Endothelial cell of umbilical vein (primary cell): ENCODE data around the gene CXCL6. TPM values are rescaled to one million over a fixed set of nuclear protein-coding genes. Genes with fewer than 3 reads are reported as not detected.

Source experiments
- BruUV-seq: library from RNA; stranded (reverse); fragments of 400-500 nt; replicated peaks from 2 replicates; lab custom pipeline; 2021; lab: Mats Ljungman, UMichigan
- CTCF ChIA-PET: fragments of 300-600, 350-600 bp; sonication (Branson Sonifier 250); formaldehyde crosslinking; loops from one replicate; lab custom pipeline; 2021; ENCODE audit warnings: antibody characterized with exemption, inconsistent platforms; lab: Charles Lee
- POLR2A ChIA-PET: fragments of 300-600, 350-600 bp; sonication (Branson Sonifier 250); formaldehyde crosslinking; loops from one replicate; lab custom pipeline; 2021; ENCODE audit warnings: antibody characterized with exemption, inconsistent platforms; lab: Charles Lee
- DNase-seq: peaks from one replicate; pipeline ENCODE4 v3.0.0-alpha.2; 2011; ENCODE audit warnings: low read depth, low spot score
- FAIRE-seq: peaks from 2 replicates; lab custom pipeline; 2011; peaks lifted over from hg19 to GRCh38; lab: Jason Lieb, UNC
- H2AFZ ChIP-seq: 2 replicates; pipeline ENCODE4 v1.6.0; 2012; ENCODE audit warnings: low read depth, low read length, control low read depth, inconsistent platforms
- H3K27ac ChIP-seq: 2 replicates; pipeline ENCODE4 v1.5.1; 2011; ENCODE audit warnings: low read depth, mild to moderate bottlenecking, control low read depth, low read length, moderate library complexity; ENCODE audit not compliant: insufficient read depth
- H3K27me3 ChIP-seq, 2 experiments: 2 replicates each; pipeline versions ENCODE4 v1.6.0 to v1.6.1; 2011; ENCODE audit warnings: low read length in 2 of 2, mixed read lengths in 1 of 2; ENCODE audit not compliant: control insufficient read depth in 2 of 2, insufficient read depth in 2 of 2
- H3K36me3 ChIP-seq, 2 experiments: 2 replicates in 1 of 2; 3 replicates in 1 of 2; pipeline ENCODE4 v1.5.1; 2011; ENCODE audit warnings: low read length in 2 of 2, mild to moderate bottlenecking in 1 of 2, moderate library complexity in 1 of 2; ENCODE audit not compliant: control insufficient read depth in 2 of 2, insufficient read depth in 2 of 2; ENCODE audit errors: extremely low read depth in 1 of 2
- H3K4me1 ChIP-seq: 3 replicates; pipeline ENCODE4 v1.5.1; 2011; ENCODE audit warnings: mild to moderate bottlenecking, low read length; ENCODE audit not compliant: control insufficient read depth, insufficient read depth; ENCODE audit errors: extremely low read depth
- H3K4me2 ChIP-seq: 2 replicates; pipeline ENCODE4 v1.6.1; 2011; ENCODE audit warnings: low read length, control low read depth, mixed read lengths; ENCODE audit not compliant: insufficient read depth
- H3K4me3 ChIP-seq, 3 experiments: fragments of 200-600 bp in 1 of 3; sonication (generic), shearing (Covaris generic) in 1 of 3; replicated peaks in 1 of 3; 2 replicates each; pipeline ENCODE4 v1.5.1; 2011 to 2016; ENCODE audit warnings: control low read depth in 3 of 3, low read length in 3 of 3, mild to moderate bottlenecking in 2 of 3, inconsistent platforms in 1 of 3, low read depth in 1 of 3, moderate library complexity in 1 of 3; ENCODE audit not compliant: insufficient read depth in 1 of 3
- H3K79me2 ChIP-seq: 2 replicates; pipeline ENCODE4 v1.6.0; 2012; ENCODE audit warnings: low read length, inconsistent platforms; ENCODE audit not compliant: control insufficient read depth, insufficient read depth
- H3K9ac ChIP-seq: replicated peaks from 2 replicates; pipeline ENCODE3; 2011; ENCODE audit warnings: low read length, control low read depth; ENCODE audit not compliant: insufficient read depth; ENCODE audit errors: extremely low read depth
- H3K9me1 ChIP-seq: replicated peaks from 3 replicates; pipeline ENCODE4 v1.6.0; 2011; ENCODE audit warnings: mild to moderate bottlenecking, low read length; ENCODE audit not compliant: control insufficient read depth, insufficient read depth; ENCODE audit errors: extremely low read depth
- H3K9me3 ChIP-seq: replicated peaks from 2 replicates; pipeline ENCODE4 v1.5.1; 2012; ENCODE audit warnings: low read length, inconsistent platforms; ENCODE audit not compliant: control insufficient read depth, insufficient read depth
- H4K20me1 ChIP-seq: replicated peaks from 2 replicates; pipeline ENCODE3; 2011; ENCODE audit warnings: mild to moderate bottlenecking, low read length; ENCODE audit not compliant: control insufficient read depth, insufficient read depth; ENCODE audit errors: extremely low read depth
- CTCF ChIP-seq, 2 donors: IDR thresholded peaks; 1 replicate in 1 of 2; 2 replicates in 1 of 2; pipeline ENCODE4 v1.5.1; 2011; ENCODE audit warnings: low read length in 2 of 2, mild to moderate bottlenecking in 2 of 2, moderate library complexity in 2 of 2, control low read depth in 1 of 2, inconsistent platforms in 1 of 2, low read depth in 1 of 2; ENCODE audit not compliant: insufficient read depth in 1 of 2; ENCODE audit errors: extremely low read depth in 1 of 2
- EZH2 ChIP-seq: IDR thresholded peaks from 2 replicates; pipeline ENCODE4 v1.6.1; 2012; ENCODE audit warnings: borderline replicate concordance, low read depth, mild to moderate bottlenecking, moderate library complexity, low read length, inconsistent platforms; ENCODE audit not compliant: severe bottlenecking
- FOS ChIP-seq: IDR thresholded peaks from 2 replicates; pipeline ENCODE4 v1.6.1; 2011; ENCODE audit warnings: mild to moderate bottlenecking, low read length, moderate library complexity, borderline replicate concordance; ENCODE audit not compliant: insufficient read depth
- GATA2 ChIP-seq: IDR thresholded peaks from 2 replicates; pipeline ENCODE4 v1.7.0; 2011; ENCODE audit warnings: low read depth, mild to moderate bottlenecking, moderate library complexity, mixed read lengths, low read length; ENCODE audit not compliant: insufficient read length, insufficient read depth
- JUN ChIP-seq: IDR thresholded peaks from 2 replicates; pipeline ENCODE4 v1.6.1; 2011; ENCODE audit warnings: borderline replicate concordance, low read depth; ENCODE audit not compliant: insufficient read length, insufficient read depth
- MAX ChIP-seq: IDR thresholded peaks from 2 replicates; pipeline ENCODE4 v1.6.1; 2011; ENCODE audit not compliant: insufficient read depth, insufficient read length
- MYC ChIP-seq: IDR thresholded peaks from one replicate; pipeline ENCODE4 v1.6.1; 2011; ENCODE audit warnings: mild to moderate bottlenecking, low read depth, low read length
- POLR2A ChIP-seq: IDR thresholded peaks from 2 replicates; pipeline ENCODE4 v1.6.1; 2012; ENCODE audit warnings: low read depth, mild to moderate bottlenecking, control low read depth, low read length
- POLR2AphosphoS5 ChIP-seq: IDR thresholded peaks from 2 replicates; pipeline ENCODE4 v1.6.1; 2012; ENCODE audit warnings: low read depth, mild to moderate bottlenecking, control low read depth, low read length, moderate library complexity; ENCODE audit not compliant: insufficient read depth
- dilution Hi-C: fragments of 300-500 bp; cut with MboI; formaldehyde crosslinking; loops from one replicate; pipeline ENCODE4 v1.15.0; 2019; ENCODE audit warnings: low sequenced_read_pairs; ENCODE audit not compliant: extremely low pct_ligation_motif_present
- intact Hi-C: fragments of 100-400 bp; cut with micrococcal nuclease; formaldehyde crosslinking; loops from one replicate; pipeline ENCODE4 v1.10.0; 2022
- polyA plus RNA-seq, 4 experiments: library from polyadenylated mRNA; depleted of rRNA in 3 of 4; stranded (reverse) in 3 of 4; unstranded in 1 of 4; fragments of >200 nt; gene quantifications; 2 replicates each; pipeline versions ENCODE4 v1.2.1 to v1.2.3, GENCODE V29; 2011 to 2012; ENCODE audit warnings: missing spikeins in 1 of 4
- total RNA-seq: library from RNA; stranded (reverse); gene quantifications from 2 replicates; pipeline ENCODE4 v1.2.3, GENCODE V29; 2021

The CXCL6 gene
- total and polyA plus RNA-seq, 2 donors (not counting 3 experiments of a cell fraction or from before 2014, with no cell fraction given) = 0.81 to 1.2 TPM

GRCh38 chr4:73815145-73815544, 21.3 kb upstream of the CXCL6 start:
- H3K9me1 ChIP-seq = no peaks in the 10 kb centered on the region
- H3K27me3 ChIP-seq = no peaks in the 10 kb centered on the region
- intact Hi-C loops (no loop called here), dilution Hi-C loops (no loop called here)
- CTCF ChIA-PET = no interaction called here
- no peaks in the 10 kb centered on the region for H3K36me3 ChIP-seq
- no peak overlapping the region for H3K4me3 ChIP-seq
- H3K27ac ChIP-seq = no peak overlapping the region
- H2AFZ ChIP-seq = no peak overlapping the region
- POLR2A ChIA-PET = no interaction called here
- H4K20me1 ChIP-seq = no peaks in the 10 kb centered on the region
- H3K9ac ChIP-seq = no peak overlapping the region
- TF ChIP-seq MYC (no peak), GATA2 (no peak), POLR2AphosphoS5 (no peak), FOS (no peak), MAX (no peak), CTCF (IDR thresholded peaks at IDR 0.05; ENCODE audit: extremely low read depth in 1 of 2, insufficient read depth in 1 of 2, low read depth in 1 of 2, low read length in 2 of 2) (no peak), POLR2A (no peak), EZH2 (no peak), JUN (no peak)
- FAIRE-seq = no peak
- no peaks in the 10 kb centered on the region for H3K9me3 ChIP-seq
- BruUV-seq = no TSS peak
- no peak overlapping the region for H3K4me2 ChIP-seq
- no peak for DNase-seq
- H3K79me2 ChIP-seq = no peaks in the 10 kb centered on the region
- peaks cover 18% of the 10 kb centered on the region for H3K4me1 ChIP-seq
